Activated CD8-positive, alpha-beta memory T cell treated with anti-CD3 and anti-CD28 coated beads, Interleukin-2, amount 50 U/mL, for 4 hours (primary cell): Measurements from ENCODE around the gene MYL12B.
"Not testable (repeated sequence)": the region's sequence is repeated elsewhere in the genome, so short reads cannot be mapped to it uniquely, and the experiment has no call there.

Source experiments
- DNase-seq: peaks from one replicate; pipeline ENCODE4 v3.0.0-alpha.2; 2020

MYL12B gene

GRCh38 chr18:3305354-3305762 is 43.4 kb downstream of the MYL12B start:
- no peak for DNase-seq

GRCh38 chr18:3305933-3306332 is 44.0 kb downstream of the MYL12B start:
- no peak for DNase-seq

- DNase-seq, result no peak
These were observed 44.5 kb downstream of the MYL12B start for GRCh38 chr18:3306391-3306790.

GRCh38 chr18:3313685-3314084 is 51.8 kb downstream of the MYL12B start:
- no peak for DNase-seq

- not testable (repeated sequence) for DNase-seq
These were observed 53.4 kb downstream of the MYL12B start for GRCh38 chr18:3315344-3315743.

- DNase-seq, result no peak
These were observed 57.5 kb downstream of the MYL12B start for GRCh38 chr18:3319399-3319798.

GRCh38 chr18:3319894-3320454 is 58.0 kb downstream of the MYL12B start:
- no peak for DNase-seq

GRCh38 chr18:3321133-3321812 is 59.3 kb downstream of the MYL12B start:
- DNase-seq, result no peak

- DNase-seq, result no peak
These were observed 62.0 kb downstream of the MYL12B start for GRCh38 chr18:3323900-3324299.
